Endothelial cell of umbilical vein (primary cell): ENCODE measurements around the gene TAP2. TPM values are rescaled to one million over a fixed set of nuclear protein-coding genes. Genes with fewer than 3 reads are reported as not detected.

Source experiments
- BruUV-seq: library from RNA; stranded (reverse); fragments of 400-500 nt; replicated peaks from 2 replicates; lab custom pipeline; 2021; lab: Mats Ljungman, UMichigan
- CTCF ChIA-PET: fragments of 300-600, 350-600 bp; sonication (Branson Sonifier 250); formaldehyde crosslinking; loops from one replicate; lab custom pipeline; 2021; ENCODE audit warnings: antibody characterized with exemption, inconsistent platforms; lab: Charles Lee
- POLR2A ChIA-PET: fragments of 300-600, 350-600 bp; sonication (Branson Sonifier 250); formaldehyde crosslinking; loops from one replicate; lab custom pipeline; 2021; ENCODE audit warnings: antibody characterized with exemption, inconsistent platforms; lab: Charles Lee
- DNase-seq: peaks from one replicate; pipeline ENCODE4 v3.0.0-alpha.2; 2011; ENCODE audit warnings: low read depth, low spot score
- FAIRE-seq: peaks from 2 replicates; lab custom pipeline; 2011; peaks lifted over from hg19 to GRCh38; lab: Jason Lieb, UNC
- H2AFZ ChIP-seq: 2 replicates; pipeline ENCODE4 v1.6.0; 2012; ENCODE audit warnings: low read depth, low read length, control low read depth, inconsistent platforms
- H3K27ac ChIP-seq: 2 replicates; pipeline ENCODE4 v1.5.1; 2011; ENCODE audit warnings: low read depth, mild to moderate bottlenecking, control low read depth, low read length, moderate library complexity; ENCODE audit not compliant: insufficient read depth
- H3K27me3 ChIP-seq, 2 experiments: 2 replicates each; pipeline versions ENCODE4 v1.6.0 to v1.6.1; 2011; ENCODE audit warnings: low read length in 2 of 2, mixed read lengths in 1 of 2; ENCODE audit not compliant: control insufficient read depth in 2 of 2, insufficient read depth in 2 of 2
- H3K36me3 ChIP-seq, 2 experiments: 2 replicates in 1 of 2; 3 replicates in 1 of 2; pipeline ENCODE4 v1.5.1; 2011; ENCODE audit warnings: low read length in 2 of 2, mild to moderate bottlenecking in 1 of 2, moderate library complexity in 1 of 2; ENCODE audit not compliant: control insufficient read depth in 2 of 2, insufficient read depth in 2 of 2; ENCODE audit errors: extremely low read depth in 1 of 2
- H3K4me1 ChIP-seq: 3 replicates; pipeline ENCODE4 v1.5.1; 2011; ENCODE audit warnings: mild to moderate bottlenecking, low read length; ENCODE audit not compliant: control insufficient read depth, insufficient read depth; ENCODE audit errors: extremely low read depth
- H3K4me2 ChIP-seq: 2 replicates; pipeline ENCODE4 v1.6.1; 2011; ENCODE audit warnings: low read length, control low read depth, mixed read lengths; ENCODE audit not compliant: insufficient read depth
- H3K4me3 ChIP-seq, 3 experiments: fragments of 200-600 bp in 1 of 3; sonication (generic), shearing (Covaris generic) in 1 of 3; replicated peaks in 1 of 3; 2 replicates each; pipeline ENCODE4 v1.5.1; 2011 to 2016; ENCODE audit warnings: control low read depth in 3 of 3, low read length in 3 of 3, mild to moderate bottlenecking in 2 of 3, inconsistent platforms in 1 of 3, low read depth in 1 of 3, moderate library complexity in 1 of 3; ENCODE audit not compliant: insufficient read depth in 1 of 3
- H3K79me2 ChIP-seq: 2 replicates; pipeline ENCODE4 v1.6.0; 2012; ENCODE audit warnings: low read length, inconsistent platforms; ENCODE audit not compliant: control insufficient read depth, insufficient read depth
- H3K9ac ChIP-seq: replicated peaks from 2 replicates; pipeline ENCODE3; 2011; ENCODE audit warnings: low read length, control low read depth; ENCODE audit not compliant: insufficient read depth; ENCODE audit errors: extremely low read depth
- H3K9me1 ChIP-seq: replicated peaks from 3 replicates; pipeline ENCODE4 v1.6.0; 2011; ENCODE audit warnings: mild to moderate bottlenecking, low read length; ENCODE audit not compliant: control insufficient read depth, insufficient read depth; ENCODE audit errors: extremely low read depth
- H3K9me3 ChIP-seq: replicated peaks from 2 replicates; pipeline ENCODE4 v1.5.1; 2012; ENCODE audit warnings: low read length, inconsistent platforms; ENCODE audit not compliant: control insufficient read depth, insufficient read depth
- H4K20me1 ChIP-seq: replicated peaks from 2 replicates; pipeline ENCODE3; 2011; ENCODE audit warnings: mild to moderate bottlenecking, low read length; ENCODE audit not compliant: control insufficient read depth, insufficient read depth; ENCODE audit errors: extremely low read depth
- EZH2 ChIP-seq: IDR thresholded peaks from 2 replicates; pipeline ENCODE4 v1.6.1; 2012; ENCODE audit warnings: borderline replicate concordance, low read depth, mild to moderate bottlenecking, moderate library complexity, low read length, inconsistent platforms; ENCODE audit not compliant: severe bottlenecking
- POLR2A ChIP-seq: IDR thresholded peaks from 2 replicates; pipeline ENCODE4 v1.6.1; 2012; ENCODE audit warnings: low read depth, mild to moderate bottlenecking, control low read depth, low read length
- dilution Hi-C: fragments of 300-500 bp; cut with MboI; formaldehyde crosslinking; loops from one replicate; pipeline ENCODE4 v1.15.0; 2019; ENCODE audit warnings: low sequenced_read_pairs; ENCODE audit not compliant: extremely low pct_ligation_motif_present
- intact Hi-C: fragments of 100-400 bp; cut with micrococcal nuclease; formaldehyde crosslinking; loops from one replicate; pipeline ENCODE4 v1.10.0; 2022
- polyA plus RNA-seq, 4 experiments: library from polyadenylated mRNA; depleted of rRNA in 3 of 4; stranded (reverse) in 3 of 4; unstranded in 1 of 4; fragments of >200 nt; gene quantifications; 2 replicates each; pipeline versions ENCODE4 v1.2.1 to v1.2.3, GENCODE V29; 2011 to 2012; ENCODE audit warnings: missing spikeins in 1 of 4
- total RNA-seq: library from RNA; stranded (reverse); gene quantifications from 2 replicates; pipeline ENCODE4 v1.2.3, GENCODE V29; 2021
- TF ChIP-seq, protein P1 (sequence below), 2 donors: IDR thresholded peaks; 1 replicate in 1 of 2; 2 replicates in 1 of 2; pipeline ENCODE4 v1.5.1; 2011; ENCODE audit warnings: low read length in 2 of 2, mild to moderate bottlenecking in 2 of 2, moderate library complexity in 2 of 2, control low read depth in 1 of 2, inconsistent platforms in 1 of 2, low read depth in 1 of 2; ENCODE audit not compliant: insufficient read depth in 1 of 2; ENCODE audit errors: extremely low read depth in 1 of 2
- TF ChIP-seq, protein P2 (sequence below): IDR thresholded peaks from 2 replicates; pipeline ENCODE4 v1.6.1; 2011; ENCODE audit not compliant: insufficient read depth, insufficient read length

TAP2 gene
- total and polyA plus RNA-seq, 2 donors (not counting 3 experiments of a cell fraction or from before 2014, with no cell fraction given), result 18.4 to 57.8 TPM

GRCh38 chr6:32857156-32857891 lies 18.8 kb upstream of the TAP2 start:
- Histone ChIP-seq H3K4me2 (no peak overlapping the region), H3K9me1 (no peaks in the 10 kb centered on the region), H3K9me3 (no peaks in the 10 kb centered on the region), H4K20me1 (no peaks in the 10 kb centered on the region), H3K4me1 (peaks cover 9% of the 10 kb centered on the region), H3K9ac (no peak overlapping the region), H3K79me2 (no peaks in the 10 kb centered on the region), H3K27me3 (peaks cover 2 to 17% of the 10 kb centered on the region in 2 experiments), H3K27ac (no peak overlapping the region), H3K4me3 (no peak overlapping the region), H3K36me3 (no peaks in the 10 kb centered on the region), H2AFZ (no peak overlapping the region)
- ChIA-PET CTCF (interaction anchor here (1.4 to 8.1 kb wide), 5 partner anchors 11 to 127 kb away, joined by 5 to 274 read pairs (median 6); partner anchors contain the start of gene TAP2), POLR2A (interaction anchor here (0.7 kb wide), 1 partner anchor 15 kb away, joined by 8 read pairs; no protein-coding TSS in a partner anchor)
- intact Hi-C loops, result no loop called here
- no peak for DNase-seq
- dilution Hi-C loops, result no loop called here
- no peak for TF ChIP-seq EZH2
- no peak for TF ChIP-seq POLR2A
- TF ChIP-seq, protein P1, sequence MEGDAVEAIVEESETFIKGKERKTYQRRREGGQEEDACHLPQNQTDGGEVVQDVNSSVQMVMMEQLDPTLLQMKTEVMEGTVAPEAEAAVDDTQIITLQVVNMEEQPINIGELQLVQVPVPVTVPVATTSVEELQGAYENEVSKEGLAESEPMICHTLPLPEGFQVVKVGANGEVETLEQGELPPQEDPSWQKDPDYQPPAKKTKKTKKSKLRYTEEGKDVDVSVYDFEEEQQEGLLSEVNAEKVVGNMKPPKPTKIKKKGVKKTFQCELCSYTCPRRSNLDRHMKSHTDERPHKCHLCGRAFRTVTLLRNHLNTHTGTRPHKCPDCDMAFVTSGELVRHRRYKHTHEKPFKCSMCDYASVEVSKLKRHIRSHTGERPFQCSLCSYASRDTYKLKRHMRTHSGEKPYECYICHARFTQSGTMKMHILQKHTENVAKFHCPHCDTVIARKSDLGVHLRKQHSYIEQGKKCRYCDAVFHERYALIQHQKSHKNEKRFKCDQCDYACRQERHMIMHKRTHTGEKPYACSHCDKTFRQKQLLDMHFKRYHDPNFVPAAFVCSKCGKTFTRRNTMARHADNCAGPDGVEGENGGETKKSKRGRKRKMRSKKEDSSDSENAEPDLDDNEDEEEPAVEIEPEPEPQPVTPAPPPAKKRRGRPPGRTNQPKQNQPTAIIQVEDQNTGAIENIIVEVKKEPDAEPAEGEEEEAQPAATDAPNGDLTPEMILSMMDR (IDR thresholded peaks at IDR 0.05; ENCODE audit: extremely low read depth in 1 of 2, insufficient read depth in 1 of 2, low read depth in 1 of 2, low read length in 2 of 2), result no peak
- TF ChIP-seq, protein P2, sequence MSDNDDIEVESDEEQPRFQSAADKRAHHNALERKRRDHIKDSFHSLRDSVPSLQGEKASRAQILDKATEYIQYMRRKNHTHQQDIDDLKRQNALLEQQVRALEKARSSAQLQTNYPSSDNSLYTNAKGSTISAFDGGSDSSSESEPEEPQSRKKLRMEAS, result no peak
- no TSS peak for BruUV-seq
- FAIRE-seq, result no peak
